H9 (cell line): Measurements from ENCODE around the gene OR52E5. TPM values are rescaled to one million over a fixed set of nuclear protein-coding genes. Genes with fewer than 3 reads are reported as not detected.

ENCODE experiments used
- DNase-seq: peaks from one replicate; pipeline ENCODE4 v3.0.0-alpha.2; 2017
- H2AFZ ChIP-seq: one replicate; pipeline ENCODE4 v1.6.1; 2013; ENCODE audit warnings: mild to moderate bottlenecking, low read length, control low read depth, moderate library complexity
- H2AK5ac ChIP-seq: 2 replicates; pipeline ENCODE4 v1.6.1; 2013; ENCODE audit warnings: low read length, control low read depth, mixed read lengths; ENCODE audit not compliant: insufficient read length
- H2BK120ac ChIP-seq: one replicate; pipeline ENCODE4 v1.6.1; 2013; ENCODE audit warnings: low read depth, mild to moderate bottlenecking, low read length, control low read depth, inconsistent platforms; ENCODE audit not compliant: poor library complexity, severe bottlenecking
- H2BK12ac ChIP-seq: 2 replicates; pipeline ENCODE4 v1.6.1; 2013; ENCODE audit warnings: low read length, control low read depth, mixed read lengths, low read depth; ENCODE audit not compliant: insufficient read length
- H2BK15ac ChIP-seq: 2 replicates; pipeline ENCODE4 v1.6.1; 2013; ENCODE audit warnings: low read depth, low read length, control low read depth
- H2BK20ac ChIP-seq: one replicate; pipeline ENCODE4 v1.6.1; 2013; ENCODE audit warnings: low read depth, mild to moderate bottlenecking, low read length, control low read depth, inconsistent platforms; ENCODE audit not compliant: poor library complexity, severe bottlenecking
- H2BK5ac ChIP-seq: 2 replicates; pipeline ENCODE4 v1.6.1; 2013; ENCODE audit warnings: low read length, control low read depth, mixed read lengths; ENCODE audit not compliant: insufficient read length
- H3K14ac ChIP-seq: 2 replicates; pipeline ENCODE4 v1.6.1; 2013; ENCODE audit warnings: low read length, control low read depth; ENCODE audit not compliant: insufficient read depth
- H3K18ac ChIP-seq: 2 replicates; pipeline ENCODE4 v1.6.1; 2013; ENCODE audit warnings: low read depth, mild to moderate bottlenecking, mixed read lengths, low read length, control low read depth; ENCODE audit not compliant: insufficient read length
- H3K23ac ChIP-seq: 2 replicates; pipeline ENCODE4 v1.6.1; 2013; ENCODE audit warnings: low read length, control low read depth, mixed read lengths, low read depth; ENCODE audit not compliant: insufficient read length
- H3K23me2 ChIP-seq: 2 replicates; pipeline ENCODE4 v1.6.1; 2013; ENCODE audit warnings: low read depth, mild to moderate bottlenecking, mixed read lengths, low read length, control low read depth; ENCODE audit not compliant: insufficient read length, poor library complexity, severe bottlenecking
- H3K27ac ChIP-seq: 2 replicates; pipeline ENCODE4 v1.5.1; 2013; ENCODE audit warnings: low read length, control low read depth, mixed read lengths, low read depth; ENCODE audit not compliant: insufficient read length
- H3K27me3 ChIP-seq: 2 replicates; pipeline ENCODE4 v1.6.1; 2013; ENCODE audit warnings: low read length, control low read depth, inconsistent platforms; ENCODE audit not compliant: insufficient read depth
- H3K4ac ChIP-seq: 2 replicates; pipeline ENCODE4 v1.6.1; 2013; ENCODE audit warnings: low read depth, mild to moderate bottlenecking, control low read depth, inconsistent platforms, low read length, moderate library complexity
- H3K4me1 ChIP-seq: 2 replicates; pipeline ENCODE4 v1.6.1; 2013; ENCODE audit warnings: low read length, control low read depth, inconsistent platforms; ENCODE audit not compliant: insufficient read depth
- H3K4me2 ChIP-seq: 2 replicates; pipeline ENCODE4 v1.6.1; 2013; ENCODE audit warnings: low read length, control low read depth, mixed read lengths; ENCODE audit not compliant: insufficient read length, insufficient read depth
- H3K56ac ChIP-seq: 2 replicates; pipeline ENCODE4 v1.6.1; 2013; ENCODE audit warnings: low read depth, mild to moderate bottlenecking, mixed read lengths, low read length, control low read depth; ENCODE audit not compliant: insufficient read length
- H3K79me1 ChIP-seq: 2 replicates; pipeline ENCODE4 v1.6.1; 2013; ENCODE audit warnings: low read depth, mild to moderate bottlenecking, moderate library complexity, low read length, control low read depth, inconsistent platforms; ENCODE audit not compliant: insufficient read depth, poor library complexity, severe bottlenecking
- H3K79me2 ChIP-seq: 2 replicates; pipeline ENCODE4 v1.6.1; 2013; ENCODE audit warnings: low read length, control low read depth, inconsistent platforms; ENCODE audit not compliant: insufficient read depth
- H3K9ac ChIP-seq: 2 replicates; pipeline ENCODE4 v1.6.1; 2013; ENCODE audit warnings: low read length, control low read depth, mixed read lengths; ENCODE audit not compliant: insufficient read length; ENCODE audit errors: extremely low read depth
- H3K9me3 ChIP-seq: one replicate; pipeline ENCODE4 v1.6.1; 2013; ENCODE audit warnings: low read depth, low read length, inconsistent platforms; ENCODE audit not compliant: control insufficient read depth
- H3T11ph ChIP-seq: one replicate; pipeline ENCODE4 v1.6.1; 2013; ENCODE audit warnings: mild to moderate bottlenecking, low read length, control low read depth, inconsistent platforms
- H4K20me1 ChIP-seq: one replicate; pipeline ENCODE4 v1.6.1; 2013; ENCODE audit not compliant: control insufficient read depth, insufficient read length, insufficient read depth
- H4K5ac ChIP-seq: 2 replicates; pipeline ENCODE4 v1.6.1; 2013; ENCODE audit warnings: low read depth, mild to moderate bottlenecking, mixed read lengths, low read length, control low read depth; ENCODE audit not compliant: insufficient read length
- H4K8ac ChIP-seq: replicated peaks from 2 replicates; pipeline ENCODE4 v1.6.1; 2013; ENCODE audit warnings: low read length, control low read depth, mixed read lengths, low read depth; ENCODE audit not compliant: insufficient read length
- H4K91ac ChIP-seq: 2 replicates; pipeline ENCODE4 v1.6.1; 2013; ENCODE audit warnings: low read depth, mild to moderate bottlenecking, moderate library complexity, mixed read lengths, low read length, control low read depth; ENCODE audit not compliant: insufficient read length
- H3K27ac Mint-ChIP-seq, 3 experiments: 2 replicates in 2 of 3; 3 replicates in 1 of 3; pipeline ENCODE4 v1.8.0; 2020 to 2021; ENCODE audit warnings: mixed read lengths in 3 of 3, mild to moderate bottlenecking in 1 of 3, moderate library complexity in 1 of 3
- H3K27me3 Mint-ChIP-seq: 2 replicates; pipeline ENCODE4 v1.8.0; 2021; ENCODE audit warnings: low read depth, mild to moderate bottlenecking, moderate library complexity, mixed read lengths
- H3K36me3 Mint-ChIP-seq, 3 experiments: 2 replicates in 2 of 3; 3 replicates in 1 of 3; pipeline ENCODE4 v1.8.0; 2020 to 2021; ENCODE audit warnings: low read depth in 3 of 3, mixed read lengths in 3 of 3; ENCODE audit not compliant: insufficient read depth in 1 of 3
- H3K4me1 Mint-ChIP-seq, 2 experiments: 2 replicates each; pipeline ENCODE4 v1.8.0; 2020; ENCODE audit warnings: mixed read lengths in 2 of 2
- H3K4me3 Mint-ChIP-seq, 2 experiments: 2 replicates in 1 of 2; 3 replicates in 1 of 2; pipeline ENCODE4 v1.8.0; 2020 to 2021; ENCODE audit warnings: mild to moderate bottlenecking in 2 of 2, mixed read lengths in 2 of 2, moderate library complexity in 1 of 2
- H3K9me3 Mint-ChIP-seq, 2 experiments: 2 replicates in 1 of 2; 3 replicates in 1 of 2; pipeline ENCODE4 v1.8.0; 2020; ENCODE audit warnings: mild to moderate bottlenecking in 2 of 2, mixed read lengths in 2 of 2, moderate library complexity in 1 of 2
- CTCF ChIP-seq: fragments of 200-600 bp; sonication (generic); conservative IDR thresholded peaks from 3 replicates; pipeline ENCODE4 v1.8.0; 2021; ENCODE audit warnings: antibody characterized with exemption, mild to moderate bottlenecking
- total RNA-seq: library from RNA; stranded (reverse); gene quantifications from 2 replicates; pipeline ENCODE4 v1.2.1, GENCODE V29; 2021

OR52E5 gene
- total RNA-seq, 1 experiment from 2014 or later: not detected

GRCh38 chr11:5923794-5924193, 30.8 kb downstream of the OR52E5 start:
- no peak for DNase-seq
- Histone ChIP-seq H3K23me2 (no peaks in the 10 kb centered on the region), H2BK20ac (no peak overlapping the region), H3K27me3 (no peaks in the 10 kb centered on the region), H2AK5ac (no peak overlapping the region), H4K20me1 (no peaks in the 10 kb centered on the region), H2BK5ac (no peak overlapping the region), H3K18ac (no peak overlapping the region), H3K9ac (no peak overlapping the region), H3K9me3 (no peaks in the 10 kb centered on the region), H3K4me2 (no peak overlapping the region), H3K27ac (no peak overlapping the region), H3K23ac (no peak overlapping the region), H3T11ph (no peak overlapping the region), H2BK12ac (no peak overlapping the region), H3K4ac (no peak overlapping the region), H3K56ac (no peak overlapping the region), H2AFZ (no peak overlapping the region), H3K4me1 (no peaks in the 10 kb centered on the region), H4K5ac (no peak overlapping the region), H2BK120ac (no peak overlapping the region), H4K91ac (no peak overlapping the region), H4K8ac (no peak overlapping the region), H3K79me1 (no peaks in the 10 kb centered on the region), H3K14ac (no peak overlapping the region), H3K79me2 (no peaks in the 10 kb centered on the region), H2BK15ac (no peak overlapping the region)
- Mint-ChIP-seq H3K4me3 (no peak overlapping the region), H3K36me3 (peaks cover 5 to 19% (median 10%) of the 10 kb centered on the region in 3 experiments), H3K4me1 (no peaks in the 10 kb centered on the region), H3K27ac (no peak overlapping the region), H3K9me3 (peaks cover 22 to 24% of the 10 kb centered on the region in 2 experiments), H3K27me3 (no peaks in the 10 kb centered on the region; the same call in 1 of the 2 replicates)
- TF ChIP-seq CTCF: no peak
